ENCODE data around the gene SVBP. TPM values are rescaled to one million over a fixed set of nuclear protein-coding genes. Genes with fewer than 3 reads are reported as not detected.
A peak's percentile ranks its signal among the peaks of the same experiment; 100 is the strongest.

Gene SVBP
- total RNA-seq, 4 donors from 2014 or later, result 15.5 to 26.4 (median 24.9) TPM

DNA sequence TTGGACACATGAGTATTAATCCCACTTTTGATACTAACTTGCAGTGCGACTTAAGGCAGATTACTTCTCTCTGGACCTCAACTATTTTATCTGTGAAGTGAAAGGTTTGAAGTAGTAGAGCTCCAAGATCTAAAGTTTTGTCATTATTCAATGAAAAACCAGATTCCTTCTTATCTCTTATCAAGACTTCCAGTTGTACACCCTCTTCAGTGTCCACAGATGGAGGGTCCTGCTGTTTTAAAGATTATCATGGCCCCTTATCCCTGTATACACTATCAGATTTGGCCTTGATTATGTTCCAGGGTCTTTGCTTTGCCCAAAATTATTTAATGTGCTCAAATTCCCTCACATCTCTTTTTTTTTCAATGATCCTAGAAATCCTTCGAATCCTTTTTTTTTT lies 49.0 kb downstream of the SVBP start:
- H3K4me1 ChIP-seq, result peaks cover 34 to 40% of the 10 kb centered on the region in 2 donors
- no peak for TF ChIP-seq POLR2A (IDR thresholded peaks at IDR 0.05)
- TF ChIP-seq, protein P1, sequence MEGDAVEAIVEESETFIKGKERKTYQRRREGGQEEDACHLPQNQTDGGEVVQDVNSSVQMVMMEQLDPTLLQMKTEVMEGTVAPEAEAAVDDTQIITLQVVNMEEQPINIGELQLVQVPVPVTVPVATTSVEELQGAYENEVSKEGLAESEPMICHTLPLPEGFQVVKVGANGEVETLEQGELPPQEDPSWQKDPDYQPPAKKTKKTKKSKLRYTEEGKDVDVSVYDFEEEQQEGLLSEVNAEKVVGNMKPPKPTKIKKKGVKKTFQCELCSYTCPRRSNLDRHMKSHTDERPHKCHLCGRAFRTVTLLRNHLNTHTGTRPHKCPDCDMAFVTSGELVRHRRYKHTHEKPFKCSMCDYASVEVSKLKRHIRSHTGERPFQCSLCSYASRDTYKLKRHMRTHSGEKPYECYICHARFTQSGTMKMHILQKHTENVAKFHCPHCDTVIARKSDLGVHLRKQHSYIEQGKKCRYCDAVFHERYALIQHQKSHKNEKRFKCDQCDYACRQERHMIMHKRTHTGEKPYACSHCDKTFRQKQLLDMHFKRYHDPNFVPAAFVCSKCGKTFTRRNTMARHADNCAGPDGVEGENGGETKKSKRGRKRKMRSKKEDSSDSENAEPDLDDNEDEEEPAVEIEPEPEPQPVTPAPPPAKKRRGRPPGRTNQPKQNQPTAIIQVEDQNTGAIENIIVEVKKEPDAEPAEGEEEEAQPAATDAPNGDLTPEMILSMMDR (IDR thresholded peaks at IDR 0.05 in 4 of 5, conservative IDR thresholded peaks at IDR 0.05 in 1 of 5), result no peak

DNA sequence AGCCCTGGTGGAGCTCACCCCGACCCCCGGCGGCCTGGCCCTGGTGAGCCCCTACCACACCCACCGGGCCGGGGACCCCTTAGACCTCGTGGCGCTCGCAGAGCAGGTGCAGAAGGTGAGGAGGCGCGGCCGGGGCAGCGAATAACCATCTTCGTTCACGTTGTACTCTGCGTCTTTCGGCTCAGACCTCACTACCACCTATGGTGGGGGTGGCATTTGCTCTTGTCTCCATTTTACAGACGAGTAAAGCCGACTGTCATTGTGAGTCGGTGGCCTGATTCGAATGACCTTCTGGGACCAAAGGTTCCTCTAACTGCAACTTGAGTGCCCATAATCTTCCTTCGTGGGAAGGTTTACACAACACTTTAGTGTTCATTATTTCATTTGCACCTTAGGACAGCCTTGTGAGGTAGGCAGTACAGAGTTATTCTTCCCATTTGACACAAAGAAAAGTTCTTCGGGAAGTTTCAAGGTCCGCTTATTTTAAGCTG lies 49.6 kb downstream of the SVBP start:
- TF ChIP-seq, protein P1 (IDR thresholded peaks at IDR 0.05 in 4 of 5, conservative IDR thresholded peaks at IDR 0.05 in 1 of 5), result no peak
- TF ChIP-seq POLR2A (IDR thresholded peaks at IDR 0.05), result no peak
- intact Hi-C loops (cut with DNase I; ENCODE audit: low total_unique reads), result loop anchor here (1.0 to 10.0 kb wide), 7 partner anchors 50 to 433 kb away; partner anchors contain the start of genes CCDC30, CFAP57, EBNA1BP2 and ERMAP
- H3K4me1 ChIP-seq, result peaks cover 34 to 39% of the 10 kb centered on the region in 2 donors

More for the DNA sequence above, 49.0 kb downstream of the SVBP start:
- H3K9me3 ChIP-seq, result no peaks in the 10 kb centered on the region
- H3K27ac ChIP-seq, result peak overlapping the region in 3 of 4 donors; percentile 92 to 96 (median 94)
- H3K36me3 ChIP-seq, result no peaks in the 10 kb centered on the region
- in situ Hi-C loops (cut with MboI; ENCODE audit: low sequenced_read_pairs in 4 of 4) (loop anchor here in 2 of 4 donors (10.0 to 25.0 kb wide), 3 partner anchors 83 to 431 kb away; partner anchors contain the start of genes FOXJ3 (in 1 of the 2) and YBX1 (in 1 of the 2)), intact Hi-C loops (cut with DNase I; ENCODE audit: low total_unique reads) (loop anchor here (5.0 to 10.0 kb wide), 4 partner anchors 86 to 433 kb away; partner anchors contain the start of genes CFAP57, EBNA1BP2, FOXJ3 and PPIH)
- DNase-seq (no peak), ATAC-seq (no peak)
- H3K27me3 ChIP-seq, result no peaks in the 10 kb centered on the region
- peak overlapping the region; percentile 75 to 99 (median 94) for H3K4me3 ChIP-seq

DNA sequence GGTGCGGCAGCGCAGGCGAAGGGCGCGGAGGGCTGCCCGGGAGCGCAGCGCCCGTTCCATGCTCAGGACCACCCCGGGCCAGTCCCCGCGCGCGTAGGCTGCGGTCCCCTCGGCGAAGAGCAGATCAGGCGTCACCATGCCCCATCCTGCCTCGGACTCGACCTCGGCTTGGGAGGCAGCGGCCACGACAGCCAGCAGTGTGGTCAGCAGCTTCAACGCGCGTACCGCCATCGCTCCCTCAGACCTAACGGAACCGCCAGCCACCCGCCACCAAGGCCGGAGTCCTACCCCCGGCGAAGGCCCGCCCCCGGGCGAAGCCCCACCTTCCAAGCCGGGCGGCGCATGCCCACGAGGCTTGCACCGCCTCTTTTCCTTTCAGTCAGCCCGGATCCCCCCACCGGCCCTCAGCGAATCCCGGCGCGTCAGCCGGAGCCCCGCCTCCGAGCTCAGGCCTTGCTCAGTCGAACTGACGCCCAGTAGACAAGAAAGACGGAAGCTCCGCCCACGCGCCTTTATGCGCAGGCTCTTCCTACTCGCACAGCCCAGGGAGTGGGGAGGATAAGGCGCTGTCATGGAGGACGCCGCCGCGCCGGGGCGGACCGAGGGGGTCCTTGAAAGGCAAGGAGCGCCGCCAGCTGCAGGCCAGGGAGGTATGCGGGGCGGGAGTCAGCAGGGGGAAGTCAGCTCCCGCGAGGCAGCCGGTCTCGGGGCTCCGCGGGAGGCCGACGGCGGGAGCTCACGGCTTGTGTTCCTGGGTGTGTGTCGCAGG lies 50.3 kb downstream of the SVBP start, which contains the start of the genes C1orf50 and P3H1:
C1orf50 (plus strand) TSS at position 509 of the 769 bp plus-strand sequence; CDS start at position 572, 63 bp downstream.
P3H1 (minus strand) TSS at position 288 of the 769 bp plus-strand sequence; CDS start at position 231, 57 bp downstream.
- peak; percentile 94 to 96 for ATAC-seq
- intact Hi-C loops (cut with DNase I; ENCODE audit: low total_unique reads), result loop anchor here (1.0 to 10.0 kb wide), 7 partner anchors 50 to 432 kb away; partner anchors contain the start of genes CCDC30, CFAP57, EBNA1BP2 and ERMAP

More for the DNA sequence above, 49.6 kb downstream of the SVBP start:
- ATAC-seq (peak; percentile 46 to 52), DNase-seq (no peak)
- no peaks in the 10 kb centered on the region for H3K36me3 ChIP-seq
- in situ Hi-C loops (cut with MboI; ENCODE audit: low sequenced_read_pairs in 4 of 4), result loop anchor here in 2 of 4 donors (10.0 to 25.0 kb wide), 3 partner anchors 83 to 430 kb away; partner anchors contain the start of genes FOXJ3 (in 1 of the 2) and YBX1 (in 1 of the 2)
- peak overlapping the region; percentile 92 to 96 (median 95) for H3K27ac ChIP-seq
- H3K4me3 ChIP-seq, result peak overlapping the region; percentile 75 to 99 (median 94)
- H3K9me3 ChIP-seq, result no peaks in the 10 kb centered on the region
- no peaks in the 10 kb centered on the region for H3K27me3 ChIP-seq

More for the DNA sequence above, 50.3 kb downstream of the SVBP start, which contains the start of the genes C1orf50 and P3H1:
- peak within 1 kb of the TSS; percentile 92 to 96 (median 95) for H3K27ac ChIP-seq
- H3K27me3 ChIP-seq, result no peaks in the 10 kb centered on the region
- H3K9me3 ChIP-seq, result no peaks in the 10 kb centered on the region
- in situ Hi-C loops (cut with MboI; ENCODE audit: low sequenced_read_pairs in 4 of 4), result loop anchor here in 2 of 4 donors (10.0 to 25.0 kb wide), 3 partner anchors 82 to 430 kb away; partner anchors contain the start of genes FOXJ3 (in 1 of the 2) and YBX1 (in 1 of the 2)
- DNase-seq, result peak; percentile 99 to 100
- TF ChIP-seq, protein P1 (IDR thresholded peaks at IDR 0.05 in 4 of 5, conservative IDR thresholded peaks at IDR 0.05 in 1 of 5), result no peak
- peak; percentile 97 to 98 for TF ChIP-seq POLR2A (IDR thresholded peaks at IDR 0.05)
- H3K4me3 ChIP-seq, result peak within 1 kb of the TSS; percentile 75 to 99 (median 94)
- H3K36me3 ChIP-seq, result no peaks in the 10 kb centered on the region
- peaks cover 33 to 34% of the 10 kb centered on the region in 2 donors for H3K4me1 ChIP-seq
